ENCODE data around the gene KIRREL2. TPM values are rescaled to one million over a fixed set of nuclear protein-coding genes. Genes with fewer than 3 reads are reported as not detected.
"Not testable (repeated sequence)": the region's sequence is repeated elsewhere in the genome, so short reads cannot be mapped to it uniquely, and the experiment has no call there.

The KIRREL2 gene
- total RNA-seq, 1 experiment from 2014 or later = 1.7 TPM

GRCh38 chr19:35903550-35904179 lies 47.0 kb downstream of the KIRREL2 start:
- in situ Hi-C loops (cut with HindIII; ENCODE audit: low pct_unique_long_range_greater_than_20kb, low sequenced_read_pairs) = no loop called here

GRCh38 chr19:35904311-35905068 lies 47.8 kb downstream of the KIRREL2 start:
- in situ Hi-C loops (cut with HindIII; ENCODE audit: low pct_unique_long_range_greater_than_20kb, low sequenced_read_pairs) = no loop called here
- no peak for DNase-seq (ENCODE audit: low read depth, low spot score)

More at GRCh38 chr19:35903550-35904179, 47.0 kb downstream of the KIRREL2 start:
- DNase-seq (ENCODE audit: low read depth, low spot score) = peak; percentile 65

DNA sequence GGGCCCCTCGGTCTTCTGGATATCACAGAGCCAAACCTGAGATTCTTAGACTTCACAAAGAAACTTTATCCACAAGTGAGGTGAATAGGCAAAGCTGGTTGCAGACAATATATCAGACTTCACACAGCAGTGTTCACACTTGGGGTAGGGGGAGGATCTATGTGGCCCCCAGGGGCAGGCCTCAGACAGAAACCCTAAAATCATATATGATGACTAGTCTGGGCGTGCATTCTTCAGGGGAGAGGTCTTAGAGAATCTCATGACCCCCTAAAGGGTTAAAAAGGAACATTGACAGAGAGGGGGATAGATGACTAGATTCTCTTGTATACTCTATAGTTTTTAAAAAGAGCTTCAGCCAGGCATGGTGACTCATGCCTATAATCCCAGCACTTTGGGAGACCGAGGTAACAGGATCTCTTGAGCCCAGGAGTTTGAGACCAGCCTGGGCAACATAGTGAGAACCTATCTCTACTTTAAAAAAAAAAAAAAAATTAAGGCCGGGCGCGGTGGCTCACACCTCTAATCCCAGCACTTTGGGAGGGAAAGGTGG lies 48.5 kb downstream of the KIRREL2 start:
- no peak for DNase-seq (ENCODE audit: low read depth, low spot score)
- in situ Hi-C loops (cut with HindIII; ENCODE audit: low pct_unique_long_range_greater_than_20kb, low sequenced_read_pairs) = no loop called here

- DNase-seq (ENCODE audit: low read depth, low spot score) = no peak
- in situ Hi-C loops (cut with HindIII; ENCODE audit: low pct_unique_long_range_greater_than_20kb, low sequenced_read_pairs) = no loop called here
Observed at GRCh38 chr19:35907377-35907745, 50.6 kb downstream of the KIRREL2 start.

- in situ Hi-C loops (cut with HindIII; ENCODE audit: low pct_unique_long_range_greater_than_20kb, low sequenced_read_pairs) = no loop called here
- no peak for DNase-seq (ENCODE audit: low read depth, low spot score)
Observed at GRCh38 chr19:35908010-35908441, 51.3 kb downstream of the KIRREL2 start, which contains the start of gene TYROBP. Gene TYROBP (minus strand): TSS chr19:35908295. CDS start chr19:35908228, 67 bp downstream.

GRCh38 chr19:35908973-35909683 lies 52.4 kb downstream of the KIRREL2 start:
- in situ Hi-C loops (cut with HindIII; ENCODE audit: low pct_unique_long_range_greater_than_20kb, low sequenced_read_pairs) = no loop called here

GRCh38 chr19:35909684-35910035 lies 52.9 kb downstream of the KIRREL2 start:
- no peak for DNase-seq (ENCODE audit: low read depth, low spot score)
- in situ Hi-C loops (cut with HindIII; ENCODE audit: low pct_unique_long_range_greater_than_20kb, low sequenced_read_pairs) = no loop called here

More at GRCh38 chr19:35908973-35909683, 52.4 kb downstream of the KIRREL2 start:
- DNase-seq (ENCODE audit: low read depth, low spot score) = no peak

GRCh38 chr19:35910355-35910754 lies 53.6 kb downstream of the KIRREL2 start:
- DNase-seq (ENCODE audit: low read depth, low spot score); in situ Hi-C loops (cut with HindIII; ENCODE audit: low pct_unique_long_range_greater_than_20kb, low sequenced_read_pairs): not testable (repeated sequence)

GRCh38 chr19:35911173-35911572 lies 54.5 kb downstream of the KIRREL2 start:
- in situ Hi-C loops (cut with HindIII; ENCODE audit: low pct_unique_long_range_greater_than_20kb, low sequenced_read_pairs) = no loop called here
- no peak for DNase-seq (ENCODE audit: low read depth, low spot score)

DNA sequence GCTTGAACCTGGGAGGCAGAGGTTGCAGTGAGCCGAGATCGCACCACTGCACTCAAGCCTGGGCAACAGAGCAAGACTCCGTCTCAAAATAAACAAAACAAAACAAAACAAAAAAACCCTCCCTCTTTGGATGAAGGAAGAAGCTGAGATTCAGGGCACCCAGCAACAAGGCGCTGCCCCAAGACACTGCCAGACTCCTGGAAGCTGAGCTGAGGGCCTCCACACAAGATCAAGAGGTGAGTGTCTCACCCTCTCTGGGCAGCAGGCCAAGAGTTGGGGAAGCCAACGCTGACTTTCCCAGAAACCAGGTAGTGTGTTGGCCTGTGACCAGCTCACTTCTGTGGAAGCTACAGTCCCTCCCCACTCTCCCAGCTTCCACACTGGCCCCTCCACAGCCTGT lies 55.1 kb downstream of the KIRREL2 start:
- in situ Hi-C loops (cut with HindIII; ENCODE audit: low pct_unique_long_range_greater_than_20kb, low sequenced_read_pairs) = no loop called here
- no peak for DNase-seq (ENCODE audit: low read depth, low spot score)

- in situ Hi-C loops (cut with HindIII; ENCODE audit: low pct_unique_long_range_greater_than_20kb, low sequenced_read_pairs) = no loop called here
- no peak for DNase-seq (ENCODE audit: low read depth, low spot score)
Observed at GRCh38 chr19:35913589-35913988, 56.9 kb downstream of the KIRREL2 start.

- in situ Hi-C loops (cut with HindIII; ENCODE audit: low pct_unique_long_range_greater_than_20kb, low sequenced_read_pairs) = no loop called here
- no peak for DNase-seq (ENCODE audit: low read depth, low spot score)
Observed at GRCh38 chr19:35915443-35915842, 58.7 kb downstream of the KIRREL2 start.

Small RNAs within 50 kb of the gene (small RNA-seq; reads per million reads assigned to genes)
- gene RN7SL402P = 0 to 0.10 reads per million in 2 experiments

Other genes with a start within 250 kb of the KIRREL2 start
- gene HAUS5, start 244.2 kb upstream of the KIRREL2 start, total RNA-seq (2014; rRNA removed; shearing (Covaris generic)) = 9.2 and 11.1 TPM in 2 replicates
- gene RBM42, start 227.9 kb upstream of the KIRREL2 start, total RNA-seq (2014; rRNA removed; shearing (Covaris generic)) = 54.5 and 58.2 TPM in 2 replicates
- gene ETV2, start 215.2 kb upstream of the KIRREL2 start, total RNA-seq (2014; rRNA removed; shearing (Covaris generic)) = 0.40 TPM in 1 of 2 replicates, not detected in the other
- gene COX6B1, start 208.6 kb upstream of the KIRREL2 start, total RNA-seq (2014; rRNA removed; shearing (Covaris generic)) = 568 and 619 TPM in 2 replicates
- gene UPK1A, start 190.4 kb upstream of the KIRREL2 start, total RNA-seq (2014; rRNA removed; shearing (Covaris generic)) = not detected in 2 replicates
- not detected in 2 replicates for gene ZBTB32, start 152.4 kb upstream of the KIRREL2 start, total RNA-seq (2014; rRNA removed; shearing (Covaris generic))
- 3.7 and 5.9 TPM in 2 replicates for gene KMT2B, start 138.9 kb upstream of the KIRREL2 start, total RNA-seq (2014; rRNA removed; shearing (Covaris generic))
- 1.5 and 6.9 TPM in 2 replicates for gene IGFLR1, start 114.5 kb upstream of the KIRREL2 start, total RNA-seq (2014; rRNA removed; shearing (Covaris generic))
- 6.0 and 6.9 TPM in 2 replicates for gene U2AF1L4, start 111.5 kb upstream of the KIRREL2 start, total RNA-seq (2014; rRNA removed; shearing (Covaris generic))
- gene PSENEN, start 111.3 kb upstream of the KIRREL2 start, total RNA-seq (2014; rRNA removed; shearing (Covaris generic)) = 51.5 and 56.0 TPM in 2 replicates
- 5.3 and 7.7 TPM in 2 replicates for gene LIN37, start 108.3 kb upstream of the KIRREL2 start, total RNA-seq (2014; rRNA removed; shearing (Covaris generic))
- not detected in 2 replicates for gene HSPB6, start 99.9 kb upstream of the KIRREL2 start, total RNA-seq (2014; rRNA removed; shearing (Covaris generic))
- 1.3 and 1.7 TPM in 2 replicates for gene PROSER3, start 98.7 kb upstream of the KIRREL2 start, total RNA-seq (2014; rRNA removed; shearing (Covaris generic))
- gene ARHGAP33, start 81.3 kb upstream of the KIRREL2 start, total RNA-seq (2014; rRNA removed; shearing (Covaris generic)) = 0.83 and 0.87 TPM in 2 replicates
- not detected in 2 replicates for gene PRODH2, start 44.1 kb upstream of the KIRREL2 start, total RNA-seq (2014; rRNA removed; shearing (Covaris generic))
- not detected in 2 replicates for gene NPHS1, start 4.4 kb upstream of the KIRREL2 start, total RNA-seq (2014; rRNA removed; shearing (Covaris generic))
- gene APLP1, start 11.7 kb downstream of the KIRREL2 start, total RNA-seq (2014; rRNA removed; shearing (Covaris generic)) = 9.2 and 13.5 TPM in 2 replicates
- 1.1 and 1.9 TPM in 2 replicates for gene NFKBID, start 43.6 kb downstream of the KIRREL2 start, total RNA-seq (2014; rRNA removed; shearing (Covaris generic))
- gene HCST, start 45.6 kb downstream of the KIRREL2 start, total RNA-seq (2014; rRNA removed; shearing (Covaris generic)) = not detected in 2 replicates
- not detected in 2 replicates for gene TYROBP, start 51.4 kb downstream of the KIRREL2 start, total RNA-seq (2014; rRNA removed; shearing (Covaris generic))
- 1.8 and 3.3 TPM in 2 replicates for gene LRFN3, start 79.5 kb downstream of the KIRREL2 start, total RNA-seq (2014; rRNA removed; shearing (Covaris generic))
- 13.3 and 14.1 TPM in 2 replicates for gene SDHAF1, start 138.3 kb downstream of the KIRREL2 start, total RNA-seq (2014; rRNA removed; shearing (Covaris generic))
- not detected in 2 replicates for gene SYNE4, start 151.9 kb downstream of the KIRREL2 start, total RNA-seq (2014; rRNA removed; shearing (Covaris generic))
- gene ALKBH6, start 157.3 kb downstream of the KIRREL2 start, total RNA-seq (2014; rRNA removed; shearing (Covaris generic)) = 11.9 and 14.9 TPM in 2 replicates
- 0.34 and 0.43 TPM in 2 replicates for gene CLIP3, start 176.0 kb downstream of the KIRREL2 start, total RNA-seq (2014; rRNA removed; shearing (Covaris generic))
- 1.5 and 1.6 TPM in 2 replicates for gene THAP8, start 197.4 kb downstream of the KIRREL2 start, total RNA-seq (2014; rRNA removed; shearing (Covaris generic))
- gene WDR62, start 198.0 kb downstream of the KIRREL2 start, total RNA-seq (2014; rRNA removed; shearing (Covaris generic)) = 2.7 and 4.1 TPM in 2 replicates